T47D (cell line): Measurements from ENCODE around the gene B3GNT4.

Source experiments
- DNase-seq, 2 experiments: peaks; one replicate each; pipeline versions ENCODE4 v3.0.0 to v3.0.0-alpha.2; 2011 to 2012; ENCODE audit warnings: low read depth in 1 of 2, low spot score in 1 of 2
- JUND ChIP-seq: IDR thresholded peaks from 2 replicates; pipeline ENCODE4 v1.6.1; 2012; ENCODE audit warnings: low read depth
- in situ Hi-C: cut with HindIII; loops from 2 replicates; pipeline ENCODE4 v1.10.0; 2016; ENCODE audit warnings: low sequenced_read_pairs, low pct_unique_long_range_greater_than_20kb

B3GNT4 gene

GRCh38 chr12:122207391-122207790 is 3.9 kb downstream of the B3GNT4 start:
- no peak for DNase-seq
- TF ChIP-seq JUND = no peak
- in situ Hi-C loops = no loop called here

DNA sequence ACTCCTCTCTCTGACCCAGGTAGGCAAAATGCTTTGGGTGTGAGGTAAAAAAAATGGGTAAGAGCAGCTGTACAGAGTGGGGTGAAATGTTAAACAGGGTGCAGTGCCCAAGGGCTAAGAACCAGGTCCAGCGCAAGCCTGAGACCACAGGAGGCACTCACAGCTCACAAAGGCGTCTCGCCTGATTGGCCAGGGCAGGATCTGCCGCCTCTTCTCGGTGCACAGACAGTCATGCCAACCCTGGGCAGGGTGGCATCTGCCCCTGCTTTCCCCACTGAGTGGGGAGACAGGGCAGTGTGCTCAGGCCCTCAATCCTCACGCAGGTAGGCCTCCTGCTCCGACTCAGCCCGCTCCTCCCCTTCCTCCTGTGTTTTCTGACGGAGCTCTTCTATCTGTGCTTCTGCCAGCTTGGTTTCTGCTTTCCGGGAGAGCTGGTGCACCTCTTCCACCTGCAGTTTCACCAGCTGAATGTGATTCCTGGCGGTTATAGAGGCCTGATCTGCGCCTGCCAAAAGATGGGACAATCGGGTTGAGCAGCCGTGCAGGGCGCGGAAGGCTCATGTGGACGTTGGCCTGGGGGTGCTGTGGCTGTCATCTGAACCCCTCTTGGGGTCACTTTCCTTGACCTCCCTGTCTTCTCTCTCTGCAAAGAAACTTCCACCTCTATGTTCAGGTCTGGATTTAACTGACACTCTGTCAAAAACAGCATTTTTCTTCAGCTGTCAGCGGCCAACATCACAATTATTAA is 4.7 kb downstream of the B3GNT4 start:
- DNase-seq = no peak
- in situ Hi-C loops = no loop called here
- no peak for TF ChIP-seq JUND

GRCh38 chr12:122215771-122216170 is 12.3 kb downstream of the B3GNT4 start:
- in situ Hi-C loops = no loop called here
- DNase-seq = no peak
- no peak for TF ChIP-seq JUND

DNA sequence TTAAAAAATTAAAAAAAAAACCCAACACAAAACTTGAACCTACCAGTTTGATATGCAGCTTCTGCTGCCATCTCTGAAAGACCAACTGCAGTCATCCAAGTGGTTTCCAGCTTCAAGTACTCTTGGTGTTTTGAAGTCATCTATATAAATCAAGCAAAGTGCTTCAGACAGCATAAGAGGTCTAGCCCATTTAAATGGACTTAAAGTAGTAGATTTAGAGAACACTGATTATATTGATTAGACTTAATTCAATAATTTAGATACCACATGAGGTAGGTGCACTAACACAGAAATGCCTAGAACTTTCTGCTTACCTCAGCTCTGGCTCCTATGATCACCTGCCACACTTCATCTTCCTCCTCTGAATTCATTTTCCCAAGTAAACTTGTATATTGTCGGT is 12.9 kb downstream of the B3GNT4 start:
- TF ChIP-seq JUND = no peak
- DNase-seq = no peak
- in situ Hi-C loops = no loop called here

DNA sequence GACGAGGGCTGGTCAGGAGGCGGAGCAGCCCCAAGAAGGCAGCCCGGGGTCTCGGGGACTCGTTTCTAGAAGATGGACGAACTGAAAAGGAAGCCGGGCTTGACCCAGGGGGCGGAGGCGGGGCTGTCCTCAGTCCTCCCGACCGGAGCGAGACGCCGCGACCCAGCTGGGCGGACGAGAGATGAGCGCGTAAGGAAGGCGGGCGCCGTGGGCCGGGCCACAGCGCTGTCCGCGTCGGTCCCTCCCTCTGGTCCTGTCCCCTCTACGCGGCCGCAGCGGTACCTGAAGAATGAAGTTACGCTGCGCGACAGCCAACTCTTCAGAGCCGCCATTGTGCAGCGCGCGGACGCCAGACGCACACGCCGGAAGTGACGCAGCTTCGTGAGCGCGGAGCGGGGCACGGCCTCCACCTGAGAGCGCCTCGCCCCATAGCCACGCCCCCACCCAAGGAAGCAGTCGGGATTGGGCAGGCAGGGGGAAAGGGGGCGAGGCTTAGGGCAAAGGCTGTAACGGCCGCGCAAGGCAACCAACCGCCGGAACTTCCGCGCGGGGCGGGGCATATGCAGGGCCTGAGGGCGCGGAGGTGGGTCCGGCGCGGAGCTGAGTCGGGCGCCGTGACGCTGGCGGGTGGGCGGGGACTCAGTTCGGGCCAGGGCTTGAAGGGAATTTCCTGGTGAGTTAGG is 22.3 kb downstream of the B3GNT4 start, which contains the start of gene DIABLO:
DIABLO (minus strand) TSS at position 370 of the 683 bp plus-strand sequence; CDS start at position 332, 38 bp downstream.
- in situ Hi-C loops = no loop called here
- DNase-seq = peak; percentile 93 to 100
- TF ChIP-seq JUND = no peak

- TF ChIP-seq JUND = no peak
- DNase-seq = no peak
- in situ Hi-C loops = no loop called here
These were observed 23.0 kb downstream of the B3GNT4 start for GRCh38 chr12:122226366-122227125.

GRCh38 chr12:122227341-122227740 is 23.8 kb downstream of the B3GNT4 start:
- DNase-seq = no peak
- TF ChIP-seq JUND = no peak
- in situ Hi-C loops = no loop called here

DNA sequence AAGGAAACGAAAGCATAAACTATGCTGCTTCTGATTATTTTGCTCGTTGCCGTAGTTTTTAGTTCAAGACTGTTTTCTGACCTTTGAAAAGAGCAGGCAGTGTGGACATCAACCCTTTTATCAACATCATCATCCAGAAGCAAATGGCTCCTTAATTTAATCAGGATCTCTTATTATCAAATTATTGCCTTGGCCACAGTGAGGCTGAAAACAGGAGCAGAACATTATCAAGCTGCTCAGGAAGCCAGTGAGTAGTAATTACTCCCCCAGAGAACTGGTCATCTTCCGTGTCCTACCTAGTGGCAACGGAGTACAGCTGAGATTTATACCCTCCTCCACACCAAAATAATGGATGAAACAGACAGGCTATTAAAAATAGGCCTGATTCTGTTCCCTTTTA is 24.6 kb downstream of the B3GNT4 start:
- DNase-seq = no peak
- no peak for TF ChIP-seq JUND
- in situ Hi-C loops = no loop called here

- DNase-seq = no peak
- TF ChIP-seq JUND = no peak
- in situ Hi-C loops = no loop called here
These were observed 27.3 kb downstream of the B3GNT4 start for GRCh38 chr12:122230798-122231197.

GRCh38 chr12:122232691-122233090 is 29.2 kb downstream of the B3GNT4 start:
- DNase-seq = no peak
- TF ChIP-seq JUND = no peak
- in situ Hi-C loops = no loop called here

DNA sequence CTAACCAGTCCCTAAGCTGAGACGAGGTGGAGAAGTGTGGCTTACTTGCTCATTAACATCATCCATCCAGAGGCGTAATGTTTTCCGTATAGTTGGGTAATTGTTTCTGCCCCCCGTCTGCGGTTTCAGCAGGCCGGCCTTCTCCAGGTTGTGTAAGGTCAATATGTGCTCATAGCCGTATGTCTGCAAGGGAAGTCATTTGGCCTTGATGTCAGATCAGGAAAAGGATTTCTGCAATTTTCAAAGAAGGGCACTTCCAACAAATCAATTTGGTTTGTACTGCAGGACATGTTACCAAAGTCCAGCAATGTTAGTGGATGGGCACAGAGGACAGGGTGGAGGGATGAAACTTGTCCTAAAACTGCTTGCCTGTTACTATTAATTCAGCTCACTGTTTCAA is 32.2 kb downstream of the B3GNT4 start:
- no peak for DNase-seq
- no peak for TF ChIP-seq JUND
- in situ Hi-C loops = no loop called here

- peak in 1 of 2 experiments; percentile 6 for DNase-seq
- in situ Hi-C loops = no loop called here
- TF ChIP-seq JUND = no peak
These were observed 35.4 kb downstream of the B3GNT4 start for GRCh38 chr12:122238861-122239260.

DNA sequence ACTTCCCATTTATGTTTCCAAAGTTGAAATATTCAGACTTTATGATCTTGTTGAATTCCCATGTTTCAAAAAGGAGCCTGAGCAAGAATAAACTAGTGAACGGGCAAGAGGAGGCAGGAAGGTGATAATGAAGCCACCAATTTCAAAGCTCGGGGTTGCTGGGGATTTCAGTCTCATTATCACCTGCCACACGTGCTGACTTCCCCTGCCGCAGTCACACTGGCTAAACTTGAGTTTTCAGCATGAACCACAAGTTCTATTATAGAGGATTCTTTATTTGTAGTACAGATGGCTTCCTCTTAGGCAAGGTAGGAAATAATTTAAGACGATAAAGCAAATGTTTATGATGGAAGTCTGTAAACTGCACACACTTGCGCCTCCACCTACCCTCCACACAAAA is 40.5 kb downstream of the B3GNT4 start:
- in situ Hi-C loops = no loop called here
- no peak for DNase-seq
- TF ChIP-seq JUND = no peak
